DMS 273 treated with DMSO at 0.1 percent for 48 hours (cell line): Measurements from ENCODE around the gene NPDC1.
"Not testable (repeated sequence)": the region's sequence is repeated elsewhere in the genome, so short reads cannot be mapped to it uniquely, and the experiment has no call there.

Experiments used
- DNase-seq: peaks from one replicate; lab custom pipeline; 2025; lab: John Stamatoyannopoulos, UW

NPDC1 gene

DNA sequence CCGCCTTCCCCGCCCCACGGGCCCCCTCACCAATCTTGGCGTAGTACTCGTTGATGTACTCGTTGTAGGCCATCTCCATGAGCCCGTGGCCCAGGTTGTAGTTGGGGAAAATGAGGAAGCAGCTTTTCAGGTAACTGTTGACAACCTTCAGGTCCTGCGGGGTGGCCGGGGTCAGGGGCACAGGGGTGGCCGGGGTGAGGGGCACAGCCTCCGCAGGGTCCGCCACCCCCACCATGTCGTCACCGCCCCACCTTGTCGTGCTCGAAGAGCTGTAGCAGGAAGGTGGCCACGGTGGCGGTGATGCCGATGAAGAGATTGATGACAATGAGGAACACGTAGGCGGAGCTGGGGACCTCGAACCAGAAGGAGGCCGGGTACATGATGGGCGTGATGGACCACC is 34.8 kb downstream of the NPDC1 start:
- no peak for DNase-seq

DNA sequence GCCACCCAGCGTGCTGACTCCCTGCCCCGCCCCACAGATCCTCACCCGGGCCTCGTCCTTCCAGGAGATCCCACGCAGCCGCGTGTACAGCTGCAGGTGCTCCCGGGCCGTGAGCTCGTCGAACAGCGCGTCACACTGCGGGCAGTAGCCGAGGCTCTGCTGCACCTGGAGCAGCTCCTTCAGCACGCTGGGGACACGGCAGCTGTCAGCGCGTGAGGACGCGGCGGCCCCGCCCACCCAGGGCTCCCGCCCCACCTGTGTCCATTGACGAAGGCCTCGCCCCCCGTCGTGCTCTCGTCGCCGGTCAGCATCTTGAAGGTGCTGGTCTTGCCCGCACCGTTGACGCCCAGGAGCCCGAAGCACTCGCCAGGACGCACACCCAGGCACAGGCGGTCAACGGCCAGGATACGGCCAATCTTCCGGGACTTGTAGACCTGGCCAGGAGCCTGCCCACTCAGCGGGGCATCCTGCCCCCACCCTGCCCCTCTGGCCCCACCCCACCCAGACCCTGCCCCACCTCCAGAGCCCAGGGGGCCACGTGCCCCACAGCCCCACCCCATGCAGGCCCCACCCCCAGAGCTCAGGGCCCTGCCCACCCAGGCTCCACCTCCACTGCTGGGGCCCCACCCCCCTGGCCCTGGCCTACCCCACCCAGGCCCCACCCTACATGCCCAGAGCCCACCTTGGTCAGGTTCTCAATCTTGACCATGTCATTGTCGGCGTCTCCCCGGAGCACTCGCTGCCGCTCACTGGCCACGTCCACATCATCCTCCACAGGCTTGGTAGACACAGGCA is 35.8 kb downstream of the NPDC1 start:
- DNase-seq: no peak

DNA sequence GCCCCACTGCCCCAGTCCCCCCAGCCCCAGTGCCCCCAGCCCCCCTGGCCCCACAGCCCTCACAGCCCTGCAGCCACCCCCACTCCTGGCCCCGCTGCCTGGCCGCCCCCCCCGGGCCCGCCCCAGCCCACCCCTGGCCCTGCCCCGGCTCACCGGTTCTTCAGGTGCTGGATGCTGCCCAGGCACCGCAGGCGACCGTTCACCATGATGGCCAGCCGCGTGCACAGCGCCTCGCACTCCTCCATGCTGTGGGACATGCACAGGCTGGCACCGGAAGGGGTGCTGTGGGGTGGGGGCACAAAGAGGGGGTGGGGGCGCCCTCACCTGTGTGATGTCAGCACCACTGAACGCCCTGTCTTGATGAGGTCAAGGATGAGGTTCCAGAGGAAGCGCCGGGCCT is 36.8 kb downstream of the NPDC1 start:
- no peak for DNase-seq

DNA sequence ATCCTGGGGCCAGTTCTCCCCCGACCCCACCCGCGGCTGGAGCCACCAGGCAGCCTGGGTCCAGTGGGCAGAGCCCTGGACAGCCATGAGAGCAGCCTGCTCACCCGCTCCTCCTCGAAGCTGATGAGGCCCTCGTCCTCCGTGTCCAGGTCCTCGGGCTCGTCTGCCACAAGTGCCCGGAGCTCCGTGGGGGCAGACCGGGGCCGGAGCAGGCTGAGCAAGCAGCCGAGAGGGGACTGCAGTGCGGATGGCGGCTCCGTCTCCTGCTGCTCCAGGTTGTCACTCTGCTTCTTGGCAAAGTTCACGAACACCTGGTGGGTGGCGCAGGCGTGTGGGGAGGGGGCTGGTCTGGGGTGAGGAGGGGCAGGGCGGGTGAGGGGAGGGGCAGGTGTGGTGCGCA is 37.7 kb downstream of the NPDC1 start:
- DNase-seq: no peak

DNA sequence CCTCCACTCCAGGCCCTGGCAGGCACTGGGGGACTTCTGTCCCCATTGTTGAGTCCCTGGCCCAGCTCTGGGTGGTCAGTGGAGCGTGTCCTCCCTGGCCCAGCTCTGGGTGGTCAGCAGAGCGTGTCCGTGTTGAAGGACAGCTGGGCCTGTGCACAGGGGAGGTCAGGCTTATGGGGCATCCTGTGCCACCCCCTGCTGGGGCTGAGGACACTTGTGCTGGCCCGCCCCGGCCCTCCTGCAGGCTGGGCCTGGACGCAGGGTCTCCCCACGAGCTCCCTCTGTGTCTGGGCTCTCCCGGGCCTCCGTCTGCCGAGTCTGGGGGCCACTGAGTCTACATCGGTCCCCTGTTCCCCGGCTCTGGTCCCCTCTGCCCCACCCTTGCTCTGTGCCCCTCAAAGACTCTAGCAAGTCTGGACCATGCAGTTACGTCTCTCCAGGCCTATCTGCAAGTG is 38.1 kb downstream of the NPDC1 start:
- DNase-seq: no peak

DNA sequence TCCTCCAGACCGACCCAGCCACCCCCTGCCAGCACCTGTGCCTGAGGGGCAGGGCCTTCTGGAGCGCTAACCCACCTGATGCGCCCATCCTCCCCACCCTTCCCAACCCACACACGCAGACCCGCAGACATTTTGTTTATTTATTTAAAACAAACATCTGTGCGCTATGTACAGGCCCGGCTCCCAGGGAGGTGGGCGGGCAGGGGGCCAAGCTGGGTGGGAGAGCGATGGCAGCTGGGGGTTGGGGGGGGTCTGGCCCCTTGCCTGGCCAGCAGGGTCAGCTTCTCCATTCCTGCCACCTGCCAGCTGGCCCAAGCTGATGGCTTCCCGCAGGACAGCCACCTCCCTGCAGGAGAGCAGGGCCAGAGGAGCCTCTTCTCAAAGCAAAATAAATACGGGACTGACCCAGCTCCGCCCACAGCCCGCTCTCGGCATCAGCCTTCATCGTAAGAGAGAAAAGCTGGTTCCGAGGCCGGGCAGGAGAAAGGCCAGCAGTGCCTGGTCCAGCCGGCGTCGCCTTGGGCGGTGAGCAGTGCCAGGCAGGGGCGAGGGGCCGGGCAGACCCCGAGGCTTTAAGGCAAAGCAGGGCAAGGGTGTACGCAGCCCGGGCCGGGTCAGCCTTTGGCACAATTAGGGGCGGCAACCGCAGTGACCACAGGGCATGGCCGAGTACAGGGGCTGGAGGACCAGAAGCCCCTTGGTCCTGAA is 38.7 kb downstream of the NPDC1 start:
- DNase-seq: peak; percentile 69

DNA sequence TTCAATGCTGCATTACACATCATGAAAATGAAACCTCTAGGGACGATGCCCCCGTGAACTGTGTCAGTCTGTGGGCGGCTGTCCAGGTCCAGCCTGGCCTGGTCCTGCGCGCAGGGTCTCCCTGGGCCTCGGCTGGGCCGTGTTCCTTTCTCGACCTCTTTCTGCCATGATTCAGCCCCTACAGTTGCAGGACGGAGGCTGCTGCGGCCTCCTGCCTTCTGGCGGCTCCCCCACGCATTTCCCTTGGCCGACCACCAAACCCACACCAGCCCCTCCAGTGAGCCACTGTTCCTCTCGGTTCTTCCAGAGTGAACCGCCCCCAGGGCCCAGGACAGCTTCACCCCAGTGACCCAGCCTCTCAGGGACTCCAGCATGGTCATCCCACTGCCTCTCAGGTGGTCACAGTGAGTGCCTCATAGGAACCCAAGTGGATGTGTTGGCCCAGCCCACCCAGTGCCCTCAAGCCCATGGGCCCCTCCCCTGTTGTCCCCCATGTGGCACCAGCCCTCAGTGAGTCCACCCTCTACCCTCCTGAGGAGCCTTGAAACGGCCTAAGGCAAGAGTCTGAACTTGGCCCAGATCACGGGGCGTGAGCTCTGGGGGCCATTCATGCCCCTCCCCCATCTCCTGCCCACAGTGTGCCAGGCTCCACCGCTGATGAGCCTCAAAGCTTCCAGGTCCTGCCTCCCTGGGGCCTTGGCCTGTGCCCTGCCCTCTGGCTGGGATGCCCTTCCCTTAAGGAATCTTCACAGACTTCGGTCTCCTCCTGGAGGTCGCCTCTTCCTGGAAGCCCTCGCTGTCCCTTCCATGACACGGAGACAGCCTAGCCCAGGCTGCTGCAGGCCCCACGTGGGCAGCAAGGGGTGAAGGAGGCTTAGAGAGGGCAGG is 39.6 kb downstream of the NPDC1 start:
- no peak for DNase-seq

DNA sequence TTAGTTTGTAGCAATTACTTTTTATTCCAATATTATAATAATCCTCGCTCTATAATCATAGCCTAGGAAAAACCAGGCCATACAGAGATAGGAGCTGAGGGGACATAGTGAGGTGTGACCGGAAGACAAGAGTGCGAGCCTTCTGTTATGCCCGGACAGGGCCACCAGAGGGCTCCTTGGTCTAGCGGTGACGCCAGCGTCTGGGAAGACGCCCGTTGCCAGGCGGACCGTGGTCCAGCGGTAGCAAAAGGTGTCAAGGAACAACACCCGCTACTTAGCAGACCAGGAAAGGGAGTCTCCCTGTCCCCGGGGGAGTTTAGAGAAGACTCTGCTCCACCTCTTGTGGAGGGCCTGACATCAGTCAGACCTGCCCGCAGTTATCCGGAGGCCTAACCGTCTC is 41.7 kb downstream of the NPDC1 start:
- DNase-seq: not testable (repeated sequence)

DNA sequence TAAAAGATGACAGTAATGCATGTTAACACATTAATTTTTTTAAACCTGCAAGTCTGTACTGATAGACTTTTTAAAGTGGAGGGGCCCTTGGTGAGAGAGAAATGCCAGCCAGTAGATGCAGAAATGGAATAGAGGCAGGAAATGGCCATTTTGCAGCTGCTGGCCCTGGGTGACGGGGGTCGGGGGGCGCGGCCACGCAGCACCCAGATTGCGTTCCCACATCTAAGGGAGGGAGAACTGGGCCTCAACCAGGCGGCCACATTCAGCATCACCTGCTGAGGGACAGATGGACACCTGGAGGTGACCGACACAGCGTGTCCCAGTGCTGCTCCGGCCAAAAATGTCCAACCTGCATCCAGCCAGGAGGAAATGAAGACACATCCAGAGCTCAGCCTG is 43.3 kb downstream of the NPDC1 start:
- no peak for DNase-seq

DNA sequence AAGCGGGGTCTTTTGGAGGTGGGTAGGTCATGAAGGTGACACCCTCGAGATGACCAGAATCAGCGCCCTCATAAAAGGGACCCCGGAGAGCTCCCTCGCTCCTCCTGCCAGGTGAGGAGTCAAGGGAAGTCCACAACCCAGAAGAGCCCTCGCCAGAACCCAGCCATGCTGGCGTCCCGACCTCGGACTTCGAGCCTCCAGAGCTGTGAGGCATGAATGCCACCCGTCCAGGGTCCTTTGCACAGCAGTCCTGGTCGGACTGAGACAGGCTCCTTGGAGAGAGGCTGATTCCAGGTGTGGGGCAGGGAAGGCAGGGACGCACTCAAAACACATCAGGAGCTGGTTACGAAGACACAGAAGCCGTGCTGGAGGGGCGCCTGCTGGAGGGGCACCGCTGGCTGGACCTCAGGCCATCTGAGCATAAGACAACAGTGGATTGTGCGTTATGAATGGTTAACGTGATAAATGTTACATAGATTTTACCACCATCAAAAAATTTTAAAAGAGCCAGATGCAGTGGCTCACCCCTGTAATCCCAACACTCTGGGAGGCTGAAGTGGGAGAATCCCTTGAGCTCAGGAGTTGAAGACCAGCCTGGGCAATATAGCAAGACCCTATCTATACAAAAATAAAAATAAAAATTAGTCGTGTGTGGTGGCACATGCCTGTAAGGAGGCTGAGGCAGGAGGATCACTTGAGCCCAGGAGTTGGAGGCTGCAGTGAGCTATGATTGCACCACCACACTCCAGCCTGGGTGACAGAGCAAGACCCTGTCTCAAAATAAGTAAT is 43.9 kb downstream of the NPDC1 start:
- DNase-seq: no peak

DNA sequence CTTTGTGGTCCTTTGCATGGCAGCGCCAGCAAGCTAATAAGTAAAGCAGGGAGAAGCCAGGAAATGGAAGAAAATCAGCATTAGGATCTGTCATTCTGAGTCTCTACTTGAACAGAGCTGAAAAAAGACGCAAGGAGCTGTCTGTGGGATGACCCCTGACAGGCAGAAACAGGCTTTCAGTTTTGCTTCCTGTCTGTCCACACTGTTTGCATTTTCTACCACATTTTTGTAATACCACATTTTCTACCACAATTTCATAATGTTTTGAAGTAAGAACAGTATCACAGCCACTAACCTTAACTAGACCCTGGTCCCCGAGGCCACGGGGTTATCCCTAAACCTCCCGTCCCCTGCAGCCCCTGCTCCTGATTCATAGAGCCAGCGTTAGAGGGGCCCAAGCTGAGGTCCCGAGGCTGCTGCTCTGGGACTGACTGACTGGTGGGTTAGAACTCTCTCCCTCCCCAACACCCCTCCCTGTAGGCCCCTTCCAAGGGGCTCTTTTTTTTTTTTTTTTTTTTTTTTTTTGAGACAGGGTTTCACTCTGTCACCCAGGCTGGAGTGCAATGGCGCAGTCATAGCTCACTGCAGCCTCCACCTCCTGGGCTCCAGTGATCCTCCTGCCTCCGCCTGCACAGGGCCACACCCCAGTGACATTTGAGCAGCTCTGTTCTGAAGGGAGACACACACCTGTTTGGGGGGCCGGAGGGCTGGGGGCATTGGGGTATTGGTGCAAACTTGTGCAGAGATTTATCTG is 45.6 kb downstream of the NPDC1 start:
- no peak for DNase-seq

DNA sequence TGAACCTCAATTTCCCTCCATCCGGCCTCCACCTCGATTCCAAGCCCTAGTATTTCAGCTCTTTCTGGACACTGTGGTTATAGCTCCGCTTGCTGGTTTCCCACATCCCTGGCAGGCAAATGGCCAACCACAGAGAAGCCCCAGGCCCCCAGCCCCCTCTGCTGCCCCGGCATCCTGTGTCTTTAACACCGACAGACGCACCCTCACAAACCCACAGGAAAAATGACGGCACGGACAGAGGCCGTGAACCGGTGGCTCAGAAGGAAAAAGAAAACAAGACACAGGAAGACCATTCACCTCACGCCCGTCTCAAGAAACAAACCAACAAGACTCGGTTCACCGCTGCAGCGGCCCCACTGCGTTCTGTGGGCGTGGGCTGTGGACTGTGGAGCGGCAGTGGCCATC is 48.1 kb downstream of the NPDC1 start:
- no peak for DNase-seq

DNA sequence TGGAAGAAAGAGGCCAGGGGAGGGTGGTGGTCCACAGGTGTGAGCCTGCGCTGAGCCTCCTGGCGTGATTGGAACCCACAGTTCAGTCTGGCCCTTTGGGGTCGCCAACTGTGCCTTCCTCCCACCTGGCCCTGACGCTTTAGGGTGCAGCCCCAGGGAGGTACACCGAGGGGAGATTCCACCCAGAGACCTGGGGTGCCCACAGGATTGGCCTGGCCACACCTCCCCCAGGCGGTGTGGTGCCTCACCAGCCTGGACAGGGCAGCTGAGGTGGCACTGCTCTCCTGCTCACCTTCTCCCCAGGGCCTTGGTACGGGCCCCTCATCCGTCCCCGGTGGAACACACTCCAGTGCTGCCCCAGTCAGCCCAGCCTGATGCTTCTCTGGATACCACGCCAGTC is 48.6 kb downstream of the NPDC1 start:
- DNase-seq: no peak

DNA sequence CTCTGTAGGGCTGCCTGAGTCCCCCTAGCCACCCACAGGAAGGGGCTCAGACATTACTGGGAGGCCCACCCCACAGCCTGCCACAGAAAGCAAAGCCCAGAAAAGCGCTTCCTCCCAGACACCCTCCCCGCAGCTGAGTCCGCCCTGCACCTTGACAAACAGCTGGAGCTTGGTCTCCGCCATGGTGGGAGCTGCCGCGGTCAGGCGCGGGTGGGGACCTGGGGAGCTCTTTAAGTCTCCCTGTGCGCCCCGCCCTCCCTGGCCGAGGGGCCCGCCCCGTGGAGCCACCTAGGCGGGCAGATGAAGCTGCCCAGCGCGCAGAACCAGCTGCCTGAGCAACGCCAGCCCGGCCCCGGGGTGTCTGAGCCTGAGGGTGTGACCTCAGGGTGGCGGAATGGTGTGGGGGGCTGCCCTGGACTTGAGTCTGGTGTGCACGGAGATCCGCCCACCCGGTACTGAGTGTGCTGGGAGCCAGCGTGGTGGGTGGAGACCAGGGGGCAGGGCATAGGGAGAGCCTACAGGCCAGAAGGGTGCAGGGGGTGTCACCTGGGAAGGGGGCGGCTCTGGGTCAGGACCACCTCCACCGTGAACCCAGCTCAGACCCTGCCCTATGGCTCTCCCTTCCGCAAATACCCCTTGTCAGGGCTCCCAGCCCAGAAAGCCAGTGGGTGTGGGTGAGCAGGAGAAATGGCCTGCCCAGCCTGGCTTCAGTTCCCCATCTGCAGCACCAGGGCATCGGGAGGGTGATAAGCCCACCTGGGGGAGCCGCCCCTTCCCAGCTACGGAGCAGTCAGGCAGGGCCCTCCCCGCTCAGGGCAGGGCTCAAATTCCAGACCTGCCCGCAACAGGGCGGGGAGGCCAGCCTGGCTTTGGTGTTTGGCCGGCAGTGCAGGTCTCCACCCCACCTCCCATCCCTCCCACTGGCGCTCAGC is 49.4 kb downstream of the NPDC1 start, which contains the start of gene CLIC3:
Gene CLIC3, minus strand, starts transcription at position 208 of the 932 bp plus-strand sequence. Its CDS starts 25 bp downstream, at position 183.
- no peak for DNase-seq

DNA sequence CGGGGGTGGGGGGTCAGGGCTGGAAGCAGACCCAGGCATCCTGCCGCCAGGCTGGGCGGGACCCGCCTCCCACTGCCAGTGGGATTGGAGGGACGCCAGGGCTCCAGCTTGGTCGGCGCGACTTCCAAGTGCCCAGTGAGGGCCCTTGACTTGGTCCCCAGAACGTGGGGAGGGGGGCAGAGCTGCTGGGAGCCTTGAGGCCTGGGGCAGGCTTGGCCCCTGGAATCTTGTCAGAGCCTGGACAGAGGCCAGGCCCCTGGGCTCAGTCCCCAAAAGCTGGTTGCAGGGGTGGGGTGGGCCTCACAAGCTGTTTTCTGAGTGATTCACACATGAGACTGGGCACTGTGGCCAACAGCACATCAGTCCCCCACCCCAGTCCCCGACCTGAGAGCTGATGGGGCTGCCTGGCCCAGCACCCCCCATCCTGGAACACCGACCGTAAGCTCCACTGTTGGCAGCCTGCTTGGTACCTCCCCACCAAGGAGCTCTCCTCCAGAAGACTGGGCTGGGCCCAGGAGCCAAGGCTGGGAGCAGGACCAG is 50.1 kb downstream of the NPDC1 start:
- DNase-seq: no peak

DNA sequence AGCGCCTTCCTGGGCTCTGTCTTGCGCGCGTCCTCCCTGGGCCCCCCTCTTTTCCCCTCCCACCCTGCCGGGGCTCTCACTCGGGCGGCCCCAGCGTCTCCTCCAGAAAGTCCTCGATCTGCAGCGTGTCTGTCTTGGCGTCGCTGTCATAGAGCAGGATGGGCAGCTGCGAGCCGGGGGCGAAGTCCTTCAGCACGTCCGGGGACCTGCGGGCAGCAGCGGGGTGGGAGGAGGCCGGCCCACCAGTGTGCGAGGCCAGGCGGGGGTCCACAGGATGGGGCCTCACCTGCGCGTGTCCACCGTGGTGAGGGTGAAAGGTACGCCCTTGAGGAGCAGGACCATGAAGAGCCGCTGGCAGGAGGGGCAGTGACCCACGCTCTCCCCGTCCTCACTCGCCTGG is 50.6 kb downstream of the NPDC1 start:
- DNase-seq: no peak

DNA sequence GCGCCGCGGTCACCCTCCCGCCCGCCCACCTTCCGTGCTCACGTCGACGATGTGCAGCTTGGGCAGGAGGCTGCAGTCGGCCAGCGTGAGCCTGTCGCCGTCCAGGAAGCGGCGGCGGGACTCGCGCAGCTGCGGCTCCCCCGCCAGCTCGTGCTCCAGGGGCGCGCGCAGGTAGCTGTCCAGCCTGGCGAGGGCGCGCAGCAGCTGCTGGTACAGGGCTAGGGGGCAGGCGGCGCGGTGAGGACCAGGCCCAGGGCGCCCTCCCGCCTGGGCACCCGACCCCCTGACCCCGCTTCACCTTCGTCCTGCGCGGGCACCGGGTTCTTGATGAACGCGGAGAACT is 51.1 kb downstream of the NPDC1 start:
- DNase-seq: no peak

DNA sequence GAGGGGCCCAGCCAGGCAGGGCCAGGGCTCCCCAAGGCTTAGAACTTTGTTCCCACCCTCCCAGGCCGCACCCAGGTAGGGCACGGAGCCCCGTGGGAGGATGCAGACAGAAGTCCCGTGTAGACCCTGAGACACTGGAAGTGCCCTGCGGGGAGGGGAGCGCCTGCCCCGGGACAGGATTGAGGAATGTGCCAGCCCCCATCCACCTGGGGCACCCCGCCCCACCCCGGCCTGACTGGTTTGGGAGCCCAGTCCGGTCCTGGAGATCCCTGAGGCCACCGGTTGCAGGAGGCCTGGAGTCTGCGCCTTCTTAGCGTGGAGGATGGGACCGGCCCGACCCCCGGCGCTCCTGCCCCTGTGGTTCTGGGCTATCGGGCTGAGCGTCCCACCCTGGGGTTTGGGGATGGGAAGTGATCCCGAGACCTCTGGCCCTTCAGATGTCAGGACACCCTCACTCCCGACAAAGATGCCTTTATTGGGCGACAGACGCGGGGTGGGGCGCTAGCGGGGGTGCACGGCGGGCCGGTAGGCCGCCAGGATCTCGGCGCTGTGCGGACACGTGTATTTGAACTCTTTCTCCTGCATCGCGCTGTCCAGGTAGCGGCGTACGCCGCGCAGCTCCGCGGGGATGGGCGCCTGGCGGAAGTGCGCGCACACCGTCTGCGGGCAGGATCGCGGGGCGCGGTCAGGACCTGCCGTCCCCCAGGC is 51.6 kb downstream of the NPDC1 start:
- no peak for DNase-seq

DNA sequence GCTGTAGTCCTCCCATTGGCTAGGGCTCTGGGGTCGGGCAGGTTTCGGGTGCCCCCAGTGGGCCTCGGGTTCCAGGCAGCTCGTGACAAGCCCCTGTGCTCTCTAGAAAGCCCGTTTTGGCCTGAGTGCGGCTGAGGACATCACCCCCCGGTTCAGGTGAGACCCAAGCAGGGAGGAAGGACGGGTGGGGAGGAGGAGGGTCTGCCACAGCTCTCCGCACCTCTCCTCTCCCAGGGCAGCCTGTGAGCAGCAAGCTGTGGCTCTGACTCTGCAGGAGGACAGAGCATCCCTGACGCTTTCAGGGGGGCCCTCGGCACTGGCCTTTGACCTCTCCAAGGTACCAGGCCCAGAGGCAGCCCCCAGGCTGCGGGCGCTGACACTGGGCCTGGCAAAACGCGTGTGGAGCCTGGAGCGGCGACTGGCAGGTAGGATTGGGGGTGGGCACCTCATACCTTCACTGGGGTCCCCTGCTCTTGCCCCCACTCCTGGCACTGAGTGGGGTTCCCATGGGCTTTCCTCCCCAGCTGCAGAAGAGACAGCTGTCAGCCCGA is 53.1 kb downstream of the NPDC1 start:
- DNase-seq: no peak
